ENCODE measurements around the gene MT1A. TPM values are rescaled to one million over a fixed set of nuclear protein-coding genes. Genes with fewer than 3 reads are reported as not detected.

The MT1A gene
- total RNA-seq, 1 donor from 2014 or later, result 0.60 TPM

- Mint-ChIP-seq H3K4me3 (no peak overlapping the region), H3K4me1 (ENCODE audit: low read depth) (peaks cover 27% of the 10 kb centered on the region), H3K27me3 (ENCODE audit: insufficient read depth) (peaks cover 75% of the 10 kb centered on the region), H3K27ac (no peak overlapping the region), H3K9me3 (no peaks in the 10 kb centered on the region), H3K36me3 (ENCODE audit: low read depth) (no peaks in the 10 kb centered on the region)
- intact Hi-C loops (cut with micrococcal nuclease), result no loop called here
- no peak for DNase-seq (ENCODE audit: low spot score)
Observed at GRCh38 chr16:56636616-56637413, 1.7 kb upstream of the MT1A start.

DNA sequence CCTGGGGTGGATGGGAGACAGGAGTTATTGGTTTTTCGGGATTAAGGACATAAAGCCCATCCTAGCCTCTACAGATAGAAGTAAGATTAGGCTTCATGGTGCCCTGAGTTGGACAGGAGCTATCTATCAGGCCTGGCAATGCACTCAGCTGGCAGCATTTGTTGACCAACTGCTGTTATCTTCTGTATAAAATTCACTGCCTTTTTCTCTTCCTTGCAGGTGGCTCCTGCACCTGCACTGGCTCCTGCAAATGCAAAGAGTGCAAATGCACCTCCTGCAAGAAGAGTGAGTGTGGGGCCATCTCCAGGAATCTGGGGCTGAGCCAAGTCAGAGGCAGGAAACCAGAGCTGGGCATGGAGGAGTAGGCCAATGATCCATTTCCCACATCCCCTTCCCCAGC, 579 bp downstream of the MT1A start:
- no peak overlapping the region for H3K27ac Mint-ChIP-seq
- peaks cover 40% of the 10 kb centered on the region for H3K4me1 Mint-ChIP-seq (ENCODE audit: low read depth)
- H3K9me3 Mint-ChIP-seq, result no peaks in the 10 kb centered on the region
- H3K27me3 Mint-ChIP-seq (ENCODE audit: insufficient read depth), result peaks cover 66% of the 10 kb centered on the region
- H3K36me3 Mint-ChIP-seq (ENCODE audit: low read depth), result no peaks in the 10 kb centered on the region
- no peak overlapping the region for H3K4me3 Mint-ChIP-seq
- DNase-seq (ENCODE audit: low spot score), result no peak
- intact Hi-C loops (cut with micrococcal nuclease), result no loop called here

DNA sequence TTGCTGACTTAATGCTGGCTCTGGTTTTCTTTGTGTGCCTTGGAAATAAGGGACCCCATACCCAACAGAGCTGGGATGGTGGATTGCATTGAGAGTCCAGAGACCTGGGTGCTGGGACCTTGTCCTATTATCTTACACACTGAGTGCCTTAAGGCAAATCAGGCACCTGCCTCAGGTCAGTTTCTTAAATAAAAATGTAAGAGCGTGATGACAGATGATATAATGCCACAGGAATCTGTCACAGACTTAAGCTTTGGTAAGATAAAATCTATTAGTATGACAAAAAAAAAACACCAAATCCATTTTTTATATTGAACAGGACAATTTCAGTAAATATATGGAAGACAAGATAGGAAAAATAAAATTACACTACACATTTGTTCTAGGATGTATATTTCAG, 1.6 kb downstream of the MT1A start:
- H3K4me1 Mint-ChIP-seq (ENCODE audit: low read depth), result peaks cover 39% of the 10 kb centered on the region
- H3K27me3 Mint-ChIP-seq (ENCODE audit: insufficient read depth), result peaks cover 60% of the 10 kb centered on the region
- no peak overlapping the region for H3K4me3 Mint-ChIP-seq
- H3K9me3 Mint-ChIP-seq, result no peaks in the 10 kb centered on the region
- no peaks in the 10 kb centered on the region for H3K36me3 Mint-ChIP-seq (ENCODE audit: low read depth)
- H3K27ac Mint-ChIP-seq, result no peak overlapping the region
- DNase-seq (ENCODE audit: low spot score), result no peak
- intact Hi-C loops (cut with micrococcal nuclease), result no loop called here

DNA sequence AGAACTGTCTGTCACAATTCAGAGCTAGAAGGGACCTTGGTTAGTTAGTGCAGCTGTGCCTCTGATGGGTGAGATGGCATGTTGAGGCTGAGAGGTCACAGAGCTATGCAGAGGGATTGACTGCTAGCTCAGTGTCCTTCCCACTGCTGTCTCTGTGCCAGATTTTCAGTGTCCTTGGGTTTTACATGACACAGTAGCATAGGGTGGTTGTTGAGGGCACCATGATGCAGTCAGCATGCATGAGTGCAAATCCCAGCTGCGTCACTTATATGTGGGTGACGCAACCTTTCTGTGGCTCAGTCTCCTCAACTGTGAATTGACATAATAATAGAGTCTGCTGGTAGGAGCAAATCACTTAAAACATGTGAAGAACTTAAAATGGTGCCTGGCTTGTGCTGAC, 2.7 kb downstream of the MT1A start:
- Mint-ChIP-seq H3K27me3 (ENCODE audit: insufficient read depth) (peaks cover 56% of the 10 kb centered on the region), H3K4me3 (no peak overlapping the region), H3K4me1 (ENCODE audit: low read depth) (peaks cover 37% of the 10 kb centered on the region), H3K27ac (no peak overlapping the region), H3K9me3 (no peaks in the 10 kb centered on the region), H3K36me3 (ENCODE audit: low read depth) (no peaks in the 10 kb centered on the region)
- DNase-seq (ENCODE audit: low spot score), result no peak
- intact Hi-C loops (cut with micrococcal nuclease), result no loop called here

- no peaks in the 10 kb centered on the region for H3K9me3 Mint-ChIP-seq
- peak overlapping the region; percentile 70 for H3K4me3 Mint-ChIP-seq
- peak; percentile 75 for DNase-seq (ENCODE audit: low spot score)
- no peaks in the 10 kb centered on the region for H3K36me3 Mint-ChIP-seq (ENCODE audit: low read depth)
- intact Hi-C loops (cut with micrococcal nuclease), result loop anchor here (1.0 to 2.0 kb wide), 7 partner anchors 14 to 66 kb away; partner anchors contain the start of genes MT1E, MT1F, MT1X and MT2A
- peaks cover 25% of the 10 kb centered on the region for H3K4me1 Mint-ChIP-seq (ENCODE audit: low read depth)
- no peak overlapping the region for H3K27ac Mint-ChIP-seq
- H3K27me3 Mint-ChIP-seq (ENCODE audit: insufficient read depth), result peaks cover 52% of the 10 kb centered on the region
Observed at GRCh38 chr16:56643080-56643778, 4.8 kb downstream of the MT1A start.

DNA sequence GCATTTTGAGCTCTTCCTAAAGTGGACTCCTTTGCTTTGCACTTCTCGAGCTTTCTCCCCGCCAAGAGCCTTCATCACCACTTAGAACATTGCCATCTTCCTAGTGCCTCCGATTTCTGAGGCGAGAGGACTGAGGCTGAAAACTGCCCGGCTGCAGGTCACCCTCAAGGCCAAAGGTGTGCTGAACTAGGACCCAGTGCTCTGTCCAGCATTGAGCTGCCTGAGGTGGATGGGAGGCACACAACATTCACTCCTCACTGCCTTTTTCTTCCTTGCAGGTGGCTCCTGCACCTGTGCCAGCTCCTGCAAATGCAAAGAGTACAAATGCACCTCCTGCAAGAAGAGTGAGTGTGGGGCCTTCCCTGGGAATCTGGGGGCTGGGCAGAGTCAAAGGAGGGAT, 5.4 kb downstream of the MT1A start:
- Mint-ChIP-seq H3K4me3 (peak overlapping the region; percentile 70), H3K9me3 (no peaks in the 10 kb centered on the region), H3K27me3 (ENCODE audit: insufficient read depth) (peaks cover 54% of the 10 kb centered on the region), H3K4me1 (ENCODE audit: low read depth) (peaks cover 25% of the 10 kb centered on the region), H3K27ac (no peak overlapping the region), H3K36me3 (ENCODE audit: low read depth) (no peaks in the 10 kb centered on the region)
- no peak for DNase-seq (ENCODE audit: low spot score)
- intact Hi-C loops (cut with micrococcal nuclease), result loop anchor here (1.0 to 2.0 kb wide), 7 partner anchors 13 to 67 kb away; partner anchors contain the start of genes MT1E, MT1F, MT1X and MT2A

DNA sequence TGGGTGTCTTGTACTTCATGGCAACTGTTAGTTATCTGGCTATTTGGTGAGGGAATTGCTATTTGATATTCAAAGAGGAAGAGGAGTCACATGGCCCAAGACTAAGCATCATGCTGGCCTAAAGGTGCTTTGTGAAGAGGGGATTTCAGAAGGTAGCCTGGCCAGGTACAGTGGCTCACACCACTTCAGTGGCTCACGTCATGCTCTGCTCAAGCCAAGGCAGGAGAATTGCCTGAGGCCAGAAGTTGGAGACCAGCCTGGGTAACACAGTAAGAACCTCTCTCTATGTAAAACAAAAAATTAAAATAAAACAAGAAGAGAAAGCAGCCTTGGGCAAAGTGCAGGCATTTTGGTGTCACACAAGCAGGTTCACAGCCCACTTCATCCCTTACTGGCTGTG, 6.8 kb downstream of the MT1A start:
- no peaks in the 10 kb centered on the region for H3K36me3 Mint-ChIP-seq (ENCODE audit: low read depth)
- H3K27ac Mint-ChIP-seq, result no peak overlapping the region
- intact Hi-C loops (cut with micrococcal nuclease), result no loop called here
- H3K4me3 Mint-ChIP-seq, result no peak overlapping the region
- peaks cover 43% of the 10 kb centered on the region for H3K27me3 Mint-ChIP-seq (ENCODE audit: insufficient read depth)
- no peak for DNase-seq (ENCODE audit: low spot score)
- no peaks in the 10 kb centered on the region for H3K9me3 Mint-ChIP-seq
- H3K4me1 Mint-ChIP-seq (ENCODE audit: low read depth), result peaks cover 25% of the 10 kb centered on the region

- DNase-seq (ENCODE audit: low spot score), result no peak
- Mint-ChIP-seq H3K27ac (no peak overlapping the region), H3K4me1 (ENCODE audit: low read depth) (peaks cover 25% of the 10 kb centered on the region), H3K36me3 (ENCODE audit: low read depth) (no peaks in the 10 kb centered on the region), H3K9me3 (no peaks in the 10 kb centered on the region), H3K27me3 (ENCODE audit: insufficient read depth) (peaks cover 38% of the 10 kb centered on the region), H3K4me3 (no peak overlapping the region)
- intact Hi-C loops (cut with micrococcal nuclease), result no loop called here
Observed at GRCh38 chr16:56645838-56646237, 7.4 kb downstream of the MT1A start.

GRCh38 chr16:56647641-56648431, 9.4 kb downstream of the MT1A start:
- no peaks in the 10 kb centered on the region for H3K9me3 Mint-ChIP-seq
- peaks cover 44% of the 10 kb centered on the region for H3K27me3 Mint-ChIP-seq (ENCODE audit: insufficient read depth)
- H3K27ac Mint-ChIP-seq, result no peak overlapping the region
- no peak for DNase-seq (ENCODE audit: low spot score)
- peaks cover 1% of the 10 kb centered on the region for H3K36me3 Mint-ChIP-seq (ENCODE audit: low read depth)
- H3K4me3 Mint-ChIP-seq, result no peak overlapping the region
- H3K4me1 Mint-ChIP-seq (ENCODE audit: low read depth), result peaks cover 15% of the 10 kb centered on the region
- intact Hi-C loops (cut with micrococcal nuclease), result no loop called here

- intact Hi-C loops (cut with micrococcal nuclease), result no loop called here
- DNase-seq (ENCODE audit: low spot score), result no peak
- Mint-ChIP-seq H3K9me3 (no peaks in the 10 kb centered on the region), H3K36me3 (ENCODE audit: low read depth) (peaks cover 1% of the 10 kb centered on the region), H3K4me3 (no peak overlapping the region), H3K4me1 (ENCODE audit: low read depth) (peaks cover 2% of the 10 kb centered on the region), H3K27ac (no peak overlapping the region), H3K27me3 (ENCODE audit: insufficient read depth) (peaks cover 42% of the 10 kb centered on the region)
Observed at GRCh38 chr16:56649271-56649670, 10.8 kb downstream of the MT1A start.

- Mint-ChIP-seq H3K36me3 (ENCODE audit: low read depth) (peaks cover 1% of the 10 kb centered on the region), H3K27me3 (ENCODE audit: insufficient read depth) (peaks cover 43% of the 10 kb centered on the region), H3K27ac (no peak overlapping the region), H3K9me3 (no peaks in the 10 kb centered on the region), H3K4me3 (no peak overlapping the region), H3K4me1 (ENCODE audit: low read depth) (peaks cover under 1% of the 10 kb centered on the region)
- no peak for DNase-seq (ENCODE audit: low spot score)
- intact Hi-C loops (cut with micrococcal nuclease), result no loop called here
Observed at GRCh38 chr16:56649820-56650219, 11.4 kb downstream of the MT1A start.

GRCh38 chr16:56651586-56651985, 13.1 kb downstream of the MT1A start, which contains the start of gene MT1B:
TSS of gene MT1B (plus strand) at chr16:56651886. CDS start at chr16:56651954, 68 bp downstream.
- DNase-seq (ENCODE audit: low spot score), result no peak
- intact Hi-C loops (cut with micrococcal nuclease), result no loop called here
- H3K36me3 Mint-ChIP-seq (ENCODE audit: low read depth), result peaks cover 1% of the 10 kb centered on the region
- H3K27ac Mint-ChIP-seq, result no peak within 1 kb of the TSS
- H3K27me3 Mint-ChIP-seq (ENCODE audit: insufficient read depth), result peaks cover 39% of the 10 kb centered on the region
- peaks cover 4% of the 10 kb centered on the region for H3K4me1 Mint-ChIP-seq (ENCODE audit: low read depth)
- no peak within 1 kb of the TSS for H3K4me3 Mint-ChIP-seq
- no peaks in the 10 kb centered on the region for H3K9me3 Mint-ChIP-seq
